Esophagus muscularis mucosa (tissue), 4 donors: ENCODE results near the gene APOLD1.

Experiments
- CTCF ChIP-seq, 3 experiments: fragments of 200-600 bp in 2 of 3; fragments of 450-650 bp in 1 of 3; sonication (generic) in 2 of 3; IDR thresholded peaks; one replicate each; pipeline ENCODE4 v1.5.1; 2017 to 2019; ENCODE audit warnings: antibody characterized with exemption in 3 of 3, mild to moderate bottlenecking in 2 of 3, moderate library complexity in 1 of 3
- EP300 ChIP-seq: sonication (generic); formaldehyde crosslinking; IDR thresholded peaks from one replicate; pipeline ENCODE4 v1.6.1; 2017; ENCODE audit warnings: antibody characterized with exemption
- POLR2A ChIP-seq: fragments of 450-650 bp; IDR thresholded peaks from one replicate; pipeline ENCODE4 v1.6.1; 2017; ENCODE audit warnings: antibody characterized with exemption, moderate library complexity, mild to moderate bottlenecking, low read depth
- POLR2AphosphoS5 ChIP-seq, 2 donors: sonication (generic); formaldehyde crosslinking; IDR thresholded peaks; one replicate each; pipeline ENCODE4 v1.6.1; 2017; ENCODE audit warnings: antibody characterized with exemption in 2 of 2

DNA sequence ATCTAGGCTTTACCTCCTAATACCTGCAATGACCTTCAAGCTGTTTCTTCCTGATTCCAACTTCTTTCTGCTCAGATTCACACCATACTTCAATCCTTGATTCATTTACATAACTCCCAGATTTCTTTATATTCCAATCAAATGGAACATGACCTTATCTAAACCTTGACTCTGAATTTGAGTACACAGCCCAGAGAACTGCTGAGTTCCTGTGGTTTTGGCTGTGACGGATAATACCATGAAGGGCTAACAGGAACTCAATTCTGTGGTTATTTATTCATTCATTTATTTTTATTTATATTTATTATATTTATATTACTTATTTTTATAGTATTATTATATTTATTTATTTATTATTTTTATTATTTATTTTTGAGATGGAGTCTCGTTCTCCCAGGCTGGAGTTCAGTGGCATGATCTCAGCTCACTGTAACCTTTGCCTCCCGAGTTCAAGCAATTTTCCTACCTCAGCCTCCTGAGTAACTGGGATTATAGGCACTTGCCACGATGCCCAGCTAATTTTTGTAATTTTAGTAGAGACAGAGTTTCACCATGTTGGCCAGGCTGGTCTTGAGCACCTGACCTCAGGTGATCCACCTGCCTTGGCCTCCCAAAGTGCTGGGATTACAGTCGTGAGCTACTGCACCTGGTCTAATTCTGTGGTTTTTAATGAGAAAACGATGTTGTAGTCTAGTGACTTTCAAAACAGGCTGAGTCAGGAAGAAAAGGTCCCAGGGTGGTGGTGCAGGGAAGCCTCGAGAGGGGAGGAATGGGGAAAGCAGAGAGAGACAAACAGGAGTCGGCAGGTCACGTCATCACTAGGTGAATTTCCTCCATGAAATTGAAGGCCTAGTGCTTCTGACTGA is 11.7 kb downstream of the APOLD1 start:
- TF ChIP-seq POLR2A: no peak
- no peak for TF ChIP-seq CTCF (IDR thresholded peaks at IDR 0.05)
- no peak for TF ChIP-seq EP300
- TF ChIP-seq POLR2AphosphoS5 (IDR thresholded peaks at IDR 0.05): no peak
